DOHH2 (cell line): ENCODE results near the gene CNBP.

Experiments
- EZH2phosphoT487 ChIP-seq: fragments of 200-600 bp; sonication (generic); IDR thresholded peaks from 2 replicates; pipeline ENCODE4 v1.6.1; 2017; ENCODE audit warnings: borderline replicate concordance, mild to moderate bottlenecking, antibody characterized with exemption, low read length, moderate library complexity, mixed read lengths
- TF ChIP-seq, protein P1 (sequence below): fragments of 200-600 bp; sonication (generic); IDR thresholded peaks from one replicate; pipeline ENCODE4 v1.5.1; 2014; ENCODE audit warnings: antibody characterized with exemption, mild to moderate bottlenecking, low read depth, low read length; ENCODE audit not compliant: poor library complexity, severe bottlenecking

DNA sequence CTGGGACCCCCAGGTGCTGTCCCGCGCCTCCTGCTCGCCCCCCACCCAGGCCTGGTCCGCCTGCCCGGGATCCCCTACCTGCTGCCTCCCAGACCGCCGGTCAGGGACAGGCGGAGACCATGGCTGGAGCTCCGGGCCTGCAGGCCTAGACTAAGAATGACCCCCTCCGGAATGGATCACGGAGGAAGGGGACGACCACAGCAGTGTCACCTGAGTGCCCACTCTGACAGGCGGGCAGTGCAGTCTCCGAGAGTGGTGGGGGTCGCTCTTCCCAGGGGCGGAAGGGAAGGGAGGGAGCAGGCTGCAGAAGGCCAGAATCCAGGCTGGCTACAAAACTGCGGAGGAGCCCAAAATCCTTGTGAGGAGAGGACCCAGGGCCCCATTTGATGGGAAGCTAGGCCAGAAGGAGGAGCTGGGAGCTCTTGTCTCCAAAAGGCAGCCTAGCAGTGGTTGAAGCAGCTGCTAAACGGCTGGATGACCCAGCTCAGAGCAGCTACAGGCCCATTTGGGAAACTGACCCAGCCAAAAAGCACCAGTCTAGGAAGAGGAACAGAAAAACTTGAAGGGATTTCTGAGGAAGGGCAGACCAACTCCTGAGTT lies 61.2 kb downstream of the CNBP start:
- TF ChIP-seq, protein P1, sequence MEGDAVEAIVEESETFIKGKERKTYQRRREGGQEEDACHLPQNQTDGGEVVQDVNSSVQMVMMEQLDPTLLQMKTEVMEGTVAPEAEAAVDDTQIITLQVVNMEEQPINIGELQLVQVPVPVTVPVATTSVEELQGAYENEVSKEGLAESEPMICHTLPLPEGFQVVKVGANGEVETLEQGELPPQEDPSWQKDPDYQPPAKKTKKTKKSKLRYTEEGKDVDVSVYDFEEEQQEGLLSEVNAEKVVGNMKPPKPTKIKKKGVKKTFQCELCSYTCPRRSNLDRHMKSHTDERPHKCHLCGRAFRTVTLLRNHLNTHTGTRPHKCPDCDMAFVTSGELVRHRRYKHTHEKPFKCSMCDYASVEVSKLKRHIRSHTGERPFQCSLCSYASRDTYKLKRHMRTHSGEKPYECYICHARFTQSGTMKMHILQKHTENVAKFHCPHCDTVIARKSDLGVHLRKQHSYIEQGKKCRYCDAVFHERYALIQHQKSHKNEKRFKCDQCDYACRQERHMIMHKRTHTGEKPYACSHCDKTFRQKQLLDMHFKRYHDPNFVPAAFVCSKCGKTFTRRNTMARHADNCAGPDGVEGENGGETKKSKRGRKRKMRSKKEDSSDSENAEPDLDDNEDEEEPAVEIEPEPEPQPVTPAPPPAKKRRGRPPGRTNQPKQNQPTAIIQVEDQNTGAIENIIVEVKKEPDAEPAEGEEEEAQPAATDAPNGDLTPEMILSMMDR, result no peak
- no peak for TF ChIP-seq EZH2phosphoT487
